MM.1S (cell line): ENCODE measurements around the gene ADARB2.

Experiments used
- DNase-seq: peaks from one replicate; pipeline ENCODE4 v3.0.0-alpha.2; 2015
- H2AFZ ChIP-seq: fragments of 300-600 bp; sonication (generic); 2 replicates; pipeline ENCODE4 v1.6.0; 2016; ENCODE audit warnings: antibody characterized with exemption, low read length
- H3F3A ChIP-seq: fragments of 300-600 bp; sonication (generic); 2 replicates; pipeline ENCODE4 v1.6.1; 2016; ENCODE audit warnings: mild to moderate bottlenecking, antibody characterized with exemption, low read length, moderate library complexity, mixed read lengths; ENCODE audit not compliant: insufficient read depth
- H3K27ac ChIP-seq: fragments of 300-600 bp; sonication (generic); 2 replicates; pipeline ENCODE4 v1.5.1; 2016; ENCODE audit warnings: mild to moderate bottlenecking, low read length
- H3K27me3 ChIP-seq: fragments of 300-600 bp; sonication (generic); replicated peaks from 2 replicates; pipeline ENCODE4 v1.6.0; 2016; ENCODE audit warnings: low read length; ENCODE audit not compliant: insufficient read depth
- H3K36me3 ChIP-seq: fragments of 300-600 bp; sonication (generic); replicated peaks from 2 replicates; pipeline ENCODE4 v1.6.1; 2016; ENCODE audit warnings: mild to moderate bottlenecking, low read length, mixed read lengths; ENCODE audit not compliant: insufficient read depth
- H3K4me1 ChIP-seq: fragments of 300-600 bp; sonication (generic); 2 replicates; pipeline ENCODE4 v1.6.1; 2016; ENCODE audit warnings: low read length, mixed read lengths
- H3K4me2 ChIP-seq: fragments of 300-600 bp; sonication (generic); 2 replicates; pipeline ENCODE4 v1.6.0; 2016; ENCODE audit warnings: low read depth, low read length
- H3K4me3 ChIP-seq: fragments of 300-600 bp; sonication (generic); 2 replicates; pipeline ENCODE4 v1.5.1; 2016; ENCODE audit warnings: low read length, mixed read lengths
- H3K79me2 ChIP-seq: fragments of 300-600 bp; sonication (generic); 2 replicates; pipeline ENCODE4 v1.6.1; 2016; ENCODE audit warnings: mixed run types, low read length, mixed read lengths
- H3K9ac ChIP-seq: fragments of 300-600 bp; sonication (generic); 2 replicates; pipeline ENCODE4 v1.6.1; 2016; ENCODE audit warnings: low read length, mixed read lengths
- H3K9me2 ChIP-seq: fragments of 300-600 bp; sonication (generic); replicated peaks from 2 replicates; pipeline ENCODE4 v1.6.1; 2016; ENCODE audit warnings: mild to moderate bottlenecking, low read length, mixed read lengths; ENCODE audit not compliant: insufficient read depth
- H3K9me3 ChIP-seq: fragments of 300-600 bp; sonication (generic); replicated peaks from 2 replicates; pipeline ENCODE4 v1.6.1; 2016; ENCODE audit warnings: mild to moderate bottlenecking, low read length, mixed read lengths; ENCODE audit not compliant: insufficient read depth
- H4K20me1 ChIP-seq: fragments of 300-600 bp; sonication (generic); 2 replicates; pipeline ENCODE4 v1.6.1; 2016; ENCODE audit warnings: mild to moderate bottlenecking, low read length, moderate library complexity, mixed read lengths; ENCODE audit not compliant: insufficient read depth
- EZH2 ChIP-seq: fragments of 300-600 bp; sonication (generic); optimal IDR thresholded peaks from 2 replicates; pipeline ENCODE3; 2017; ENCODE audit warnings: low read depth, mild to moderate bottlenecking, antibody characterized with exemption, low read length, mixed read lengths
- EZH2phosphoT487 ChIP-seq: fragments of 300-600 bp; sonication (generic); IDR thresholded peaks from 2 replicates; pipeline ENCODE4 v1.6.1; 2018; ENCODE audit warnings: antibody characterized with exemption, low read length
- TF ChIP-seq, protein P1 (sequence below): fragments of 300-600 bp; sonication (generic); IDR thresholded peaks from 2 replicates; pipeline ENCODE4 v1.5.1; 2016; ENCODE audit warnings: antibody characterized with exemption, low read length, mixed read lengths

ADARB2 gene

DNA sequence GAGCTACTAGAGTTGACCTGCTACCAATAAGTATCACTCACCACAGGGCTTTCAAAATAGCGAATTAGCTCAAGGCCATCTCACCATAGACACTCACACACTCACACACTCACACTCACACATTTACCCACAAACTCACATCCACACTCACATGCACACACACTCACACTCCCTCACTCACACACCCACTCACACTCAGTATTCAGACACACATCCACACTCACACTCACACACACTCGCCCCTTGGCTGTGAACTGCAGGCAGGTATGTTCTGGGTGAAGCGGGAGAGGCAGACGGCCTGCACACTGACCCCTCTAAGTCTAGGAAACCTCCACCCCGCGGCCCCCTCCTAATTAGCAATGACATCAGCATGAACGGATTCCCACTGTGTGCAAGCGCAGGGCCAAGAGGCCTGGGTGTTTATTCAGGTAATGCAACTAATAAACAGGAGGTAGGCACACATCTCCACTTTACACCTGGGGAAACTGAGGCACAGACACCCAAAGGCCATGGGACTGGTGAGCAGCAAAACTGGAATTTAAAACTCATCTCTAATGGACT lies 94.6 kb downstream of the ADARB2 start:
- H3K4me1 ChIP-seq, result no peaks in the 10 kb centered on the region
- TF ChIP-seq, protein P1, sequence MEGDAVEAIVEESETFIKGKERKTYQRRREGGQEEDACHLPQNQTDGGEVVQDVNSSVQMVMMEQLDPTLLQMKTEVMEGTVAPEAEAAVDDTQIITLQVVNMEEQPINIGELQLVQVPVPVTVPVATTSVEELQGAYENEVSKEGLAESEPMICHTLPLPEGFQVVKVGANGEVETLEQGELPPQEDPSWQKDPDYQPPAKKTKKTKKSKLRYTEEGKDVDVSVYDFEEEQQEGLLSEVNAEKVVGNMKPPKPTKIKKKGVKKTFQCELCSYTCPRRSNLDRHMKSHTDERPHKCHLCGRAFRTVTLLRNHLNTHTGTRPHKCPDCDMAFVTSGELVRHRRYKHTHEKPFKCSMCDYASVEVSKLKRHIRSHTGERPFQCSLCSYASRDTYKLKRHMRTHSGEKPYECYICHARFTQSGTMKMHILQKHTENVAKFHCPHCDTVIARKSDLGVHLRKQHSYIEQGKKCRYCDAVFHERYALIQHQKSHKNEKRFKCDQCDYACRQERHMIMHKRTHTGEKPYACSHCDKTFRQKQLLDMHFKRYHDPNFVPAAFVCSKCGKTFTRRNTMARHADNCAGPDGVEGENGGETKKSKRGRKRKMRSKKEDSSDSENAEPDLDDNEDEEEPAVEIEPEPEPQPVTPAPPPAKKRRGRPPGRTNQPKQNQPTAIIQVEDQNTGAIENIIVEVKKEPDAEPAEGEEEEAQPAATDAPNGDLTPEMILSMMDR, result no peak
- TF ChIP-seq EZH2 (no peak), EZH2phosphoT487 (no peak)
- H3F3A ChIP-seq, result no peaks in the 10 kb centered on the region
- no peaks in the 10 kb centered on the region for H3K9me2 ChIP-seq
- no peak overlapping the region for H3K4me3 ChIP-seq
- H3K79me2 ChIP-seq, result no peaks in the 10 kb centered on the region
- H4K20me1 ChIP-seq, result no peaks in the 10 kb centered on the region
- H2AFZ ChIP-seq, result no peak overlapping the region
- DNase-seq, result no peak
- H3K27ac ChIP-seq, result no peak overlapping the region
- H3K9me3 ChIP-seq, result no peaks in the 10 kb centered on the region
- no peak overlapping the region for H3K9ac ChIP-seq
- no peak overlapping the region for H3K4me2 ChIP-seq
- no peaks in the 10 kb centered on the region for H3K36me3 ChIP-seq
- no peaks in the 10 kb centered on the region for H3K27me3 ChIP-seq

DNA sequence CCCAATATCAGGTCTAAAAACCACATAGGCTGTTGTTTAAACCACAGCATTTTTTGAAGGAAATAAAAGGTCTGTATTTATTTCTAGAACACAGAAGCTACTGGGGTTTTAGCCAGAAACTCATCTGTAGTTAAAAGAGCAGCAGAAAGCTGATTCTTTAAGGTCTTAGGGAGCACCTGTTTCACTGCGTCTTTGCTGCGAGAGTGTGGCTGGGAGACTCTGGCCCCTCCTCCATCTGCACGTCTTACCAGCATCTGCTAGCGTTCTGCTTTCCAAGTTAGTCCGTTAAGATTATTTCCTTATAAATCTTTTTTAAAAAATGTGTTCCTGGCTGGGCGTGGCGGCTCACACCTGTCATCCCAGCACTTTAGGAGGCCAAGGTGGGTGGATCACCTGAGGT lies 95.9 kb downstream of the ADARB2 start:
- no peaks in the 10 kb centered on the region for H3K27me3 ChIP-seq
- H4K20me1 ChIP-seq, result no peaks in the 10 kb centered on the region
- DNase-seq, result no peak
- TF ChIP-seq EZH2phosphoT487, result no peak
- TF ChIP-seq, protein P1, result no peak
- no peak for TF ChIP-seq EZH2
- H2AFZ ChIP-seq, result no peak overlapping the region
- no peaks in the 10 kb centered on the region for H3K9me2 ChIP-seq
- H3K4me2 ChIP-seq, result no peak overlapping the region
- H3K36me3 ChIP-seq, result no peaks in the 10 kb centered on the region
- H3K4me1 ChIP-seq, result no peaks in the 10 kb centered on the region
- H3K9ac ChIP-seq, result no peak overlapping the region
- H3F3A ChIP-seq, result no peaks in the 10 kb centered on the region
- H3K27ac ChIP-seq, result no peak overlapping the region
- H3K79me2 ChIP-seq, result no peaks in the 10 kb centered on the region
- no peak overlapping the region for H3K4me3 ChIP-seq
- no peaks in the 10 kb centered on the region for H3K9me3 ChIP-seq

DNA sequence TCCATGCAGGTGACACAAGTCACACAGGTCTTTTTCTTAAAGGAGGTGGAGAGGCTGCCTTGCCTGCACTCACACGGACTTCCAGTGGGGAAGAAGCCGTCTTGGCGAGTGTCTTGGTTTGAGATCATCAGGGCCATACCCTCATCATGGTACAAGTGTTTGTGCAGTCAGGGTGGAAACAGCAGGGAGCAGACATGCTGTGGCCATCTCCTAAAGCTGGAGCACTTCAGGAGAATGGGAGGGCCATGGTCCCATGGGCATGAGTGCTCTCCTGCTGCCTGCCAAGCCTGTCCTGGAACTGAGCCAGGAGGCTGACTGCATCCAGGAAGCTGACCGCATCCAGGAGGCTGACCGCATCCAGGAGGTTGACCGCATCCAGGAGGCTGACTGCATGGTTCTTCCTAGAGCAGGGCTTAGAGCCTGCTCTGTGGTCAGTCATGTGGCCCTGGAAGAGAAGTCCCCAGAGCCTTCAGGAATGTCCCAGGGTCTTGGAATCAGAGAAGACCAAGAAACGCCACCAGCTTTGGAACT lies 98.4 kb downstream of the ADARB2 start:
- Histone ChIP-seq H3K27me3 (no peaks in the 10 kb centered on the region), H3K79me2 (no peaks in the 10 kb centered on the region), H3K27ac (no peak overlapping the region), H3K36me3 (no peaks in the 10 kb centered on the region), H3K4me2 (no peak overlapping the region), H3F3A (no peaks in the 10 kb centered on the region), H4K20me1 (no peaks in the 10 kb centered on the region), H3K4me3 (no peak overlapping the region), H3K4me1 (no peaks in the 10 kb centered on the region), H2AFZ (no peak overlapping the region), H3K9me3 (no peaks in the 10 kb centered on the region), H3K9ac (no peak overlapping the region), H3K9me2 (no peaks in the 10 kb centered on the region)
- no peak for DNase-seq
- no peak for TF ChIP-seq EZH2phosphoT487
- TF ChIP-seq, protein P1, result no peak
- TF ChIP-seq EZH2, result no peak
